HG03558 (cell line): ENCODE measurements around the gene TTL.
"Not testable (repeated sequence)": the region's sequence is repeated elsewhere in the genome, so short reads cannot be mapped to it uniquely, and the experiment has no call there.

ENCODE experiments used
- ATAC-seq: cut with Tn5 transposase; IDR thresholded peaks from one replicate; pipeline ENCODE4 v1.9.1; 2021; ENCODE audit warnings: moderate number of reproducible peaks; ENCODE audit not compliant: unreplicated experiment; ENCODE audit errors: extremely low read depth

TTL gene

GRCh38 chr2:112472547-112473263, 9.3 kb upstream of the TTL start:
- no peak for ATAC-seq

- ATAC-seq: no peak
Observed at GRCh38 chr2:112474844-112475486, 7.0 kb upstream of the TTL start.

GRCh38 chr2:112476434-112476833, 5.5 kb upstream of the TTL start:
- no peak for ATAC-seq

GRCh38 chr2:112480530-112481049, 1.4 kb upstream of the TTL start:
- no peak for ATAC-seq

GRCh38 chr2:112481050-112481527, 867 bp upstream of the TTL start:
- peak; percentile 42 for ATAC-seq

- no peak for ATAC-seq
Observed at GRCh38 chr2:112482309-112483041, 519 bp downstream of the TTL start.

- ATAC-seq: no peak
Observed at GRCh38 chr2:112483042-112483473, 1.1 kb downstream of the TTL start.

GRCh38 chr2:112483831-112484230, 1.9 kb downstream of the TTL start:
- ATAC-seq: no peak

GRCh38 chr2:112485849-112486248, 3.9 kb downstream of the TTL start:
- ATAC-seq: no peak

GRCh38 chr2:112486895-112487294, 4.9 kb downstream of the TTL start:
- ATAC-seq: no peak

GRCh38 chr2:112487444-112487961, 5.5 kb downstream of the TTL start:
- no peak for ATAC-seq

GRCh38 chr2:112488201-112488600, 6.2 kb downstream of the TTL start:
- ATAC-seq: no peak

- ATAC-seq: no peak
Observed at GRCh38 chr2:112491946-112492345, 10.0 kb downstream of the TTL start.

- ATAC-seq: no peak
Observed at GRCh38 chr2:112493048-112493447, 11.1 kb downstream of the TTL start.

GRCh38 chr2:112493858-112494648, 12.1 kb downstream of the TTL start:
- no peak for ATAC-seq

- ATAC-seq: no peak
Observed at GRCh38 chr2:112494828-112495227, 12.9 kb downstream of the TTL start.

GRCh38 chr2:112495878-112496277, 13.9 kb downstream of the TTL start:
- ATAC-seq: not testable (repeated sequence)

- ATAC-seq: not testable (repeated sequence)
Observed at GRCh38 chr2:112500850-112501484, 19.0 kb downstream of the TTL start.

GRCh38 chr2:112509239-112509998, 27.5 kb downstream of the TTL start:
- not testable (repeated sequence) for ATAC-seq
